Lung (tissue), 12 donors: ENCODE measurements around the gene FTH1. TPM values are rescaled to one million over a fixed set of nuclear protein-coding genes. Genes with fewer than 3 reads are reported as not detected.

ENCODE experiments used
- ATAC-seq: fragments of 200-7000 bp; cut with Tn5 transposase; one replicate; pipeline ENCODE4 v1.9.1; 2020; ENCODE audit warnings: moderate number of reproducible peaks; ENCODE audit not compliant: insufficient read depth, low FRiP score
- DNase-seq, 3 donors: peaks; one replicate each; pipeline ENCODE4 v3.0.0-alpha.2; 2013 to 2017
- H3K27ac ChIP-seq, 2 donors: one replicate each; pipeline ENCODE4 v1.5.1; 2013; ENCODE audit warnings: mild to moderate bottlenecking in 2 of 2, moderate library complexity in 2 of 2, control low read depth in 1 of 2, inconsistent platforms in 1 of 2, low read depth in 1 of 2, low read length in 1 of 2
- H3K27me3 ChIP-seq, 3 donors: one replicate each; pipeline ENCODE4 v1.5.1; 2013; ENCODE audit warnings: low read length in 2 of 3; ENCODE audit not compliant: control insufficient read depth in 3 of 3, insufficient read depth in 3 of 3
- H3K36me3 ChIP-seq, 4 donors: one replicate each; pipeline ENCODE4 v1.5.1; 2013; ENCODE audit warnings: low read length in 4 of 4, mild to moderate bottlenecking in 1 of 4, moderate library complexity in 1 of 4; ENCODE audit not compliant: control insufficient read depth in 4 of 4, insufficient read depth in 4 of 4
- H3K4me1 ChIP-seq, 5 donors: one replicate each; pipeline ENCODE4 v1.5.1; 2013; ENCODE audit warnings: low read length in 5 of 5, mild to moderate bottlenecking in 2 of 5, moderate library complexity in 1 of 5; ENCODE audit not compliant: control insufficient read depth in 5 of 5, insufficient read depth in 5 of 5
- H3K4me3 ChIP-seq: one replicate; pipeline ENCODE4 v1.5.1; 2013; ENCODE audit warnings: mild to moderate bottlenecking, control low read depth, moderate library complexity
- H3K9ac ChIP-seq, 2 donors: one replicate each; pipeline ENCODE4 v1.5.1; 2013; ENCODE audit warnings: low read length in 2 of 2, control low read depth in 1 of 2; ENCODE audit not compliant: insufficient read depth in 1 of 2
- H3K9me3 ChIP-seq, 4 donors: one replicate each; pipeline ENCODE4 v1.5.1; 2013; ENCODE audit warnings: low read length in 3 of 4, mild to moderate bottlenecking in 1 of 4, moderate library complexity in 1 of 4; ENCODE audit not compliant: control insufficient read depth in 4 of 4, insufficient read depth in 3 of 4
- CTCF ChIP-seq: IDR thresholded peaks from 2 replicates; pipeline ENCODE4 v1.5.1; 2012; ENCODE audit warnings: mild to moderate bottlenecking; ENCODE audit errors: control extremely low read depth, extremely low read depth
- WGBS, 2 donors: extraction: QIAGEN DNeasy Blood & Tissue Kit; methylation state at CpG; one replicate each; pipeline ENCODE4 v1.1.7; 2013; 5-methylcytosine and 5-hydroxymethylcytosine counted together
- polyA plus RNA-seq, 2 donors: library from polyadenylated mRNA; stranded (reverse); fragments of 200-250 nt; gene quantifications; one replicate each; pipeline ENCODE4 v1.2.1, GENCODE V29; 2013
- total RNA-seq, 2 donors: library from RNA; depleted of rRNA in 1 of 2; stranded (reverse); fragments of >200 nt in 1 of 2; gene quantifications; one replicate each; pipeline ENCODE4 v1.2.1, GENCODE V29; 2014 to 2021
- donor health status: control.
- donor health status: control.
- donor health status: Bipolar disorder and iron deficiency.
- donor health status: healthy.
- donor health status: DM: yes; HTN: yes; CAD: no.

FTH1 gene
- total and polyA plus RNA-seq, 4 donors = 1,737 to 24,273 (median 5,185) TPM

GRCh38 chr11:61976420-61976800, 9.0 kb upstream of the FTH1 start:
- H3K9me3 ChIP-seq = no peaks in the 10 kb centered on the region
- H3K27me3 ChIP-seq = no peaks in the 10 kb centered on the region
- peaks cover 18 to 49% (median 34%) of the 10 kb centered on the region in 5 donors for H3K4me1 ChIP-seq
- ATAC-seq (no peak), DNase-seq (no peak)
- no peak overlapping the region for H3K4me3 ChIP-seq
- TF ChIP-seq CTCF = no peak
- H3K36me3 ChIP-seq = no peaks in the 10 kb centered on the region
- H3K9ac ChIP-seq = no peak overlapping the region
- no peak overlapping the region for H3K27ac ChIP-seq
- 87 to 88% methylated on average over 8 of the region's 8 CpGs for WGBS, 2 donors

GRCh38 chr11:61975638-61976419, 8.4 kb upstream of the FTH1 start:
- no peak for ATAC-seq
- H3K27me3 ChIP-seq = no peaks in the 10 kb centered on the region
- DNase-seq = no peak
- no peak for TF ChIP-seq CTCF
- H3K27ac ChIP-seq = no peak overlapping the region
- 80 to 84% methylated on average over 15 of the region's 15 CpGs for WGBS, 2 donors
- peaks cover 23 to 55% (median 37%) of the 10 kb centered on the region in 5 donors for H3K4me1 ChIP-seq
- no peak overlapping the region for H3K4me3 ChIP-seq
- no peaks in the 10 kb centered on the region for H3K36me3 ChIP-seq
- H3K9ac ChIP-seq = no peak overlapping the region
- no peaks in the 10 kb centered on the region for H3K9me3 ChIP-seq

- no peak for ATAC-seq
- 66 to 85% methylated on average over 14 of the region's 14 CpGs for WGBS, 2 donors
Measured at GRCh38 chr11:61974766-61975631, 7.6 kb upstream of the FTH1 start.

More at GRCh38 chr11:61974766-61975631, 7.6 kb upstream of the FTH1 start:
- TF ChIP-seq CTCF = no peak
- Histone ChIP-seq H3K4me3 (no peak overlapping the region), H3K27me3 (no peaks in the 10 kb centered on the region), H3K9ac (no peak overlapping the region), H3K4me1 (peaks cover 27 to 55% (median 40%) of the 10 kb centered on the region in 5 donors), H3K9me3 (no peaks in the 10 kb centered on the region), H3K27ac (peak overlapping the region in 1 of 2 donors; percentile 48), H3K36me3 (no peaks in the 10 kb centered on the region)
- DNase-seq = peak in 1 of 3 donors; percentile 44
